Right atrium auricular region (tissue), 2 donors: ENCODE data around the gene TAS2R39. TPM values are rescaled to one million over a fixed set of nuclear protein-coding genes. Genes with fewer than 3 reads are reported as not detected.
"Not testable (repeated sequence)": the region's sequence is repeated elsewhere in the genome, so short reads cannot be mapped to it uniquely, and the experiment has no call there.

Experiments used
- DNase-seq: peaks from one replicate; pipeline ENCODE4 v3.0.0-alpha.2; 2019; ENCODE audit warnings: low spot score
- H3K27ac ChIP-seq, 2 donors: fragments of 200-600 bp; sonication (generic); 1 replicate in 1 of 2; 2 replicates in 1 of 2; pipeline ENCODE4 v1.5.1; 2016 to 2019
- H3K27me3 ChIP-seq, 2 donors: fragments of 200-600 bp; sonication (generic); one replicate each; pipeline versions ENCODE4 v1.5.1 to v1.6.0; 2017 to 2019
- H3K36me3 ChIP-seq: fragments of 200-600 bp; sonication (generic); one replicate; pipeline ENCODE4 v1.5.1; 2016
- H3K4me1 ChIP-seq, 2 donors: fragments of 200-600 bp; sonication (generic); one replicate each; pipeline versions ENCODE4 v1.5.1 to v1.6.0; 2017 to 2019
- H3K4me3 ChIP-seq, 2 donors: fragments of 200-600 bp; sonication (generic); 1 replicate in 1 of 2; 2 replicates in 1 of 2; pipeline ENCODE4 v1.5.1; 2017 to 2019; ENCODE audit warnings: mild to moderate bottlenecking in 1 of 2, moderate library complexity in 1 of 2
- H3K9me3 ChIP-seq, 2 donors: fragments of 200-600 bp; sonication (generic); one replicate each; pipeline ENCODE4 v1.5.1; 2019
- CTCF ChIP-seq, 2 donors: fragments of 200-600 bp; sonication (generic); IDR thresholded peaks; one replicate each; pipeline ENCODE4 v1.5.1; 2019; ENCODE audit warnings: antibody characterized with exemption in 2 of 2
- total RNA-seq, 2 donors: library from RNA; depleted of rRNA; stranded (reverse); fragments of >200 nt; gene quantifications; one replicate each; pipeline ENCODE4 v1.1.0, GENCODE V29; 2016

The TAS2R39 gene
- total RNA-seq, 2 donors from 2014 or later = not detected

GRCh38 chr7:143210541-143210940, 27.3 kb downstream of the TAS2R39 start:
- no peak for TF ChIP-seq CTCF (IDR thresholded peaks at IDR 0.05)

GRCh38 chr7:143213478-143213877, 30.3 kb downstream of the TAS2R39 start:
- H3K36me3 ChIP-seq, H3K4me3 ChIP-seq, H3K27ac ChIP-seq, H3K4me1 ChIP-seq, H3K27me3 ChIP-seq, DNase-seq, H3K9me3 ChIP-seq: not testable (repeated sequence)

More at GRCh38 chr7:143210541-143210940, 27.3 kb downstream of the TAS2R39 start:
- DNase-seq = no peak
- Histone ChIP-seq H3K4me3 (no peak overlapping the region), H3K27ac (no peak overlapping the region), H3K27me3 (no peaks in the 10 kb centered on the region), H3K9me3 (no peaks in the 10 kb centered on the region), H3K36me3 (no peaks in the 10 kb centered on the region), H3K4me1 (no peaks in the 10 kb centered on the region)

GRCh38 chr7:143214789-143215679, 31.8 kb downstream of the TAS2R39 start:
- Histone ChIP-seq H3K27me3 (no peaks in the 10 kb centered on the region), H3K9me3 (no peaks in the 10 kb centered on the region), H3K4me3 (no peak overlapping the region), H3K27ac (no peak overlapping the region), H3K36me3 (no peaks in the 10 kb centered on the region), H3K4me1 (no peaks in the 10 kb centered on the region)
- peak; percentile 72 for DNase-seq
- peak; percentile 94 to 99 for TF ChIP-seq CTCF (IDR thresholded peaks at IDR 0.05)

- no peaks in the 10 kb centered on the region for H3K36me3 ChIP-seq
- no peaks in the 10 kb centered on the region for H3K27me3 ChIP-seq
- H3K9me3 ChIP-seq = no peaks in the 10 kb centered on the region
- DNase-seq = no peak
- H3K27ac ChIP-seq = no peak overlapping the region
- H3K4me1 ChIP-seq = no peaks in the 10 kb centered on the region
- no peak for TF ChIP-seq CTCF (IDR thresholded peaks at IDR 0.05)
- H3K4me3 ChIP-seq = no peak overlapping the region
These were observed 32.9 kb downstream of the TAS2R39 start for GRCh38 chr7:143216151-143216550.

GRCh38 chr7:143216686-143217085, 33.5 kb downstream of the TAS2R39 start:
- Histone ChIP-seq H3K27me3 (no peaks in the 10 kb centered on the region), H3K4me3 (no peak overlapping the region), H3K27ac (no peak overlapping the region), H3K9me3 (no peaks in the 10 kb centered on the region), H3K4me1 (no peaks in the 10 kb centered on the region), H3K36me3 (no peaks in the 10 kb centered on the region)
- no peak for TF ChIP-seq CTCF (IDR thresholded peaks at IDR 0.05)
- no peak for DNase-seq

- no peaks in the 10 kb centered on the region for H3K36me3 ChIP-seq
- H3K4me1 ChIP-seq = no peaks in the 10 kb centered on the region
- no peaks in the 10 kb centered on the region for H3K9me3 ChIP-seq
- H3K27ac ChIP-seq = no peak overlapping the region
- no peak for TF ChIP-seq CTCF (IDR thresholded peaks at IDR 0.05)
- H3K4me3 ChIP-seq = no peak overlapping the region
- no peaks in the 10 kb centered on the region for H3K27me3 ChIP-seq
- DNase-seq = no peak
These were observed 34.6 kb downstream of the TAS2R39 start for GRCh38 chr7:143217806-143218205.
